Inferior parietal cortex (tissue), 1 donor: ENCODE measurements around the gene TRMT6.

Experiments
- DNase-seq: peaks from one replicate; pipeline ENCODE4 v3.0.0-alpha.2; 2016; ENCODE audit errors: extremely low spot score

The TRMT6 gene

GRCh38 chr20:5949943-5950270 lies 426 bp downstream of the TRMT6 start:
- no peak for DNase-seq

GRCh38 chr20:5947276-5947675 lies 3.1 kb downstream of the TRMT6 start:
- no peak for DNase-seq

GRCh38 chr20:5945963-5946362 lies 4.4 kb downstream of the TRMT6 start:
- no peak for DNase-seq

- DNase-seq = no peak
Observed at GRCh38 chr20:5938456-5939029, 11.8 kb downstream of the TRMT6 start.

- no peak for DNase-seq
Observed at GRCh38 chr20:5936238-5936637, 14.1 kb downstream of the TRMT6 start.

- DNase-seq = no peak
Observed at GRCh38 chr20:5935384-5935783, 14.9 kb downstream of the TRMT6 start.

GRCh38 chr20:5933802-5934436 lies 16.4 kb downstream of the TRMT6 start:
- DNase-seq = no peak

GRCh38 chr20:5932796-5933195 lies 17.5 kb downstream of the TRMT6 start:
- DNase-seq = no peak

GRCh38 chr20:5931411-5931810 lies 18.9 kb downstream of the TRMT6 start:
- DNase-seq = no peak

GRCh38 chr20:5928836-5929715 lies 21.3 kb downstream of the TRMT6 start:
- peak; percentile 61 for DNase-seq

GRCh38 chr20:5927749-5928462 lies 22.4 kb downstream of the TRMT6 start:
- no peak for DNase-seq

- DNase-seq = no peak
Observed at GRCh38 chr20:5925551-5925950, 24.8 kb downstream of the TRMT6 start.

GRCh38 chr20:5923493-5923892 lies 26.8 kb downstream of the TRMT6 start:
- DNase-seq = no peak

GRCh38 chr20:5920581-5920980 lies 29.8 kb downstream of the TRMT6 start:
- no peak for DNase-seq

- DNase-seq = peak; percentile 12
Observed at GRCh38 chr20:5919626-5920544, 30.4 kb downstream of the TRMT6 start.

GRCh38 chr20:5918856-5919625 lies 31.3 kb downstream of the TRMT6 start:
- DNase-seq = no peak

GRCh38 chr20:5914859-5915258 lies 35.5 kb downstream of the TRMT6 start:
- DNase-seq = no peak

- no peak for DNase-seq
Observed at GRCh38 chr20:5913166-5913565, 37.2 kb downstream of the TRMT6 start.

- peak; percentile 13 for DNase-seq
Observed at GRCh38 chr20:5910186-5910585, 40.1 kb downstream of the TRMT6 start.

- peak; percentile 26 for DNase-seq
Observed at GRCh38 chr20:5908981-5909380, 41.4 kb downstream of the TRMT6 start.

- no peak for DNase-seq
Observed at GRCh38 chr20:5900908-5901307, 49.4 kb downstream of the TRMT6 start.
